ENCODE results near the gene LMAN1. TPM values are rescaled to one million over a fixed set of nuclear protein-coding genes. Genes with fewer than 3 reads are reported as not detected.

Gene LMAN1
- total RNA-seq, 1 experiment from 2014 or later = 65.7 TPM

DNA sequence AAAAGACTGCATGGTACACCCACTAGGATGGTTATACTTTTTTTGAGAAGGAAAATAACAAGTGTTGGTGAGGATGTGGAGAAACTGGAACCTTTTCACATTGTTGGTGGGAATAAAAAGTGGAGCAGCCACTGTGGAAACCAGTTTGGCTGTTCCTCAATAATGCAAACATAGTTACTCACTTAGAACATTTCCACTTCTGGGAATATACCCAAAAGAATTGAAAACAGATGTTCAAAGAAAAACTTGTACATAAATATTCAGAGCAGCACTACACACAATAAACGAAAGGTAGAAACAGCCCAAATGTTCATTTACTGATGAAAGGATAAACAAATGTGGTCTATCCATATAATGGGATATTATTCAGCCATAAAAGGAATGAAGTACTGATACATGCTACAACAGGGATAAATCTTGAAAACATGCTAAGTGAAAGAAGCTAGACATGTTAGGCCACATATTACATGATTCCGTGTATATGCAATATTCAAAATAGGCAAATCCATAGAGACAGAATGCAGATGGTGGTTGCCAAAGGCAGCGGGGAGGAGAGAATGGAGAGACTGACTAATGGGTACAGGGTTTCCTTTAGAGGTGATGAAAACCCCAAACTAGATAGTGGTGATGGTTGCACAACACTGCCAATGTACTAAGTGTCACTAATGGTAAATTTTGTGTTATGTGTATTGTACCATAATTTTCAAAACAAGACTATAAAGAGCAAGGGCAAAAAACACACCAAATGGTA is 20.9 kb upstream of the LMAN1 start:
- Histone ChIP-seq H3K36me3 (replicated peaks; ENCODE audit: control insufficient read depth, insufficient read depth, low read length) (no peaks in the 10 kb centered on the region), H3K4me3 (ENCODE audit: insufficient read depth, low read depth, low read length) (no peak overlapping the region), H3K27me3 (ENCODE audit: control insufficient read depth, insufficient read depth, low read length) (peaks cover 59% of the 10 kb centered on the region; the same call in 1 of the 2 replicates)
- no peak for DNase-seq

- peaks cover 48% of the 10 kb centered on the region; the same call in 1 of the 2 replicates for H3K27me3 ChIP-seq (ENCODE audit: control insufficient read depth, insufficient read depth, low read length)
- H3K4me3 ChIP-seq (ENCODE audit: insufficient read depth, low read depth, low read length) = no peak overlapping the region
- DNase-seq = no peak
- no peaks in the 10 kb centered on the region for H3K36me3 ChIP-seq (replicated peaks; ENCODE audit: control insufficient read depth, insufficient read depth, low read length)
Observed at GRCh38 chr18:59377613-59378337, 18.7 kb upstream of the LMAN1 start.

- Histone ChIP-seq H3K36me3 (replicated peaks; ENCODE audit: control insufficient read depth, insufficient read depth, low read length) (no peaks in the 10 kb centered on the region), H3K4me3 (ENCODE audit: insufficient read depth, low read depth, low read length) (no peak overlapping the region), H3K27me3 (ENCODE audit: control insufficient read depth, insufficient read depth, low read length) (peaks cover 51% of the 10 kb centered on the region; the same call in 1 of the 2 replicates)
- DNase-seq = no peak
Observed at GRCh38 chr18:59376351-59376935, 17.4 kb upstream of the LMAN1 start.

- Histone ChIP-seq H3K4me3 (ENCODE audit: insufficient read depth, low read depth, low read length) (no peak overlapping the region), H3K27me3 (ENCODE audit: control insufficient read depth, insufficient read depth, low read length) (peaks cover 36% of the 10 kb centered on the region; the same call in 1 of the 2 replicates), H3K36me3 (replicated peaks; ENCODE audit: control insufficient read depth, insufficient read depth, low read length) (no peaks in the 10 kb centered on the region)
- no peak for DNase-seq
Observed at GRCh38 chr18:59374128-59374527, 15.1 kb upstream of the LMAN1 start.

DNA sequence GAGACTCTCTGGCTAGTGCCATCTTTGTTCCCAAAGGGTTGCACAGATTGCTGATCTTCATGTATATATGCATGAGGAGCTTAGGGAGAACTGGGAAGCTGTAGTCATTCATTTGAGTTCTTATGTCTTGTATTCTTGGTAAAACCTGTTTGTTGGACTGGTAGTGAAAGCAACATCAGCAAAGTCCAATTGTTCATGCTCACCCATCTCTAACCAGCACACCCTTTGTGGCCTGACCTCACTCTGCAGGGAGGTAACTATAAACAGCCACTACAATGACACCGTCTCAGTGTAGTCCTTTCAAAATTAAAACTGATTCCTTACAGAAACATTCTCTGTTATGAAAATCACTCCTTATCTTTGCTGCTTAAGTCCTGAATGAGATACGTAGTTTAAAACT is 13.9 kb upstream of the LMAN1 start:
- no peak for DNase-seq
- peaks cover 28% of the 10 kb centered on the region; the same call in 1 of the 2 replicates for H3K27me3 ChIP-seq (ENCODE audit: control insufficient read depth, insufficient read depth, low read length)
- no peaks in the 10 kb centered on the region for H3K36me3 ChIP-seq (replicated peaks; ENCODE audit: control insufficient read depth, insufficient read depth, low read length)

DNA sequence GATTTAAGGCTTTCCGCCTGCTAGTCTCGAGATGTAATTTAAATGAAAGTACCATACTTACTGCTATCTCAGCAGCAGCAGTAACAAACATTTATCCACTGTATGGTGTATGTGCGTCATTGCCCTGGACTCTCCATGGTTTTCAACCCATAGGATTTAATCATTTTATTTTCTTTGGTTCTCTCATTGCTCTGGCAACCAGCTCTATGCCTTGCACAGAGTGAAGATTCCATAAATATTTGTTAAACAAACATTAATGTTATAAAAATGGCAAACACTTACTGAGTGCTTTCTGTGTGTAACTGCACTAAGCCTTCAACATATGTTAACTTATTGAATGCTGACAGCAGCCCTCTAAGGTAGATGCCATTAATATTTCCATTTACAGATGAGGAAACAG is 1.3 kb upstream of the LMAN1 start:
- Histone ChIP-seq H3K27me3 (ENCODE audit: control insufficient read depth, insufficient read depth, low read length) (peaks cover 36% of the 10 kb centered on the region), H3K4me3 (ENCODE audit: insufficient read depth, low read depth, low read length) (no peak overlapping the region), H3K36me3 (replicated peaks; ENCODE audit: control insufficient read depth, insufficient read depth, low read length) (peaks cover under 1% of the 10 kb centered on the region)
- no peak for DNase-seq

More for the DNA sequence above, 13.9 kb upstream of the LMAN1 start:
- no peak overlapping the region for H3K4me3 ChIP-seq (ENCODE audit: insufficient read depth, low read depth, low read length)

- no peak for DNase-seq
- peaks cover 9% of the 10 kb centered on the region for H3K36me3 ChIP-seq (replicated peaks; ENCODE audit: control insufficient read depth, insufficient read depth, low read length)
- H3K27me3 ChIP-seq (ENCODE audit: control insufficient read depth, insufficient read depth, low read length) = peaks cover 34% of the 10 kb centered on the region
Observed at GRCh38 chr18:59359576-59359952, 499 bp upstream of the LMAN1 start.

GRCh38 chr18:59358414-59358711 is 702 bp downstream of the LMAN1 start:
- H3K36me3 ChIP-seq (replicated peaks; ENCODE audit: control insufficient read depth, insufficient read depth, low read length) = peaks cover 17% of the 10 kb centered on the region
- peak overlapping the region; percentile 100 for H3K4me3 ChIP-seq (ENCODE audit: insufficient read depth, low read depth, low read length)
- H3K27me3 ChIP-seq (ENCODE audit: control insufficient read depth, insufficient read depth, low read length) = peaks cover 32% of the 10 kb centered on the region
- DNase-seq = no peak

More at GRCh38 chr18:59359576-59359952, 499 bp upstream of the LMAN1 start:
- H3K4me3 ChIP-seq (ENCODE audit: insufficient read depth, low read depth, low read length) = peak overlapping the region; percentile 41

- Histone ChIP-seq H3K4me3 (ENCODE audit: insufficient read depth, low read depth, low read length) (peak overlapping the region; percentile 100), H3K36me3 (replicated peaks; ENCODE audit: control insufficient read depth, insufficient read depth, low read length) (peaks cover 19% of the 10 kb centered on the region), H3K27me3 (ENCODE audit: control insufficient read depth, insufficient read depth, low read length) (peaks cover 28% of the 10 kb centered on the region)
- DNase-seq = no peak
Observed at GRCh38 chr18:59357928-59358327, 1.1 kb downstream of the LMAN1 start.

- H3K36me3 ChIP-seq (replicated peaks; ENCODE audit: control insufficient read depth, insufficient read depth, low read length) = peaks cover 37% of the 10 kb centered on the region
- no peak overlapping the region for H3K4me3 ChIP-seq (ENCODE audit: insufficient read depth, low read depth, low read length)
Observed at GRCh38 chr18:59354731-59355130, 4.3 kb downstream of the LMAN1 start.

GRCh38 chr18:59353079-59353680 is 5.9 kb downstream of the LMAN1 start:
- H3K27me3 ChIP-seq (ENCODE audit: control insufficient read depth, insufficient read depth, low read length) = no peaks in the 10 kb centered on the region
- no peak for DNase-seq
- H3K36me3 ChIP-seq (replicated peaks; ENCODE audit: control insufficient read depth, insufficient read depth, low read length) = peaks cover 41% of the 10 kb centered on the region
- no peak overlapping the region for H3K4me3 ChIP-seq (ENCODE audit: insufficient read depth, low read depth, low read length)

More at GRCh38 chr18:59354731-59355130, 4.3 kb downstream of the LMAN1 start:
- no peak for DNase-seq
- H3K27me3 ChIP-seq (ENCODE audit: control insufficient read depth, insufficient read depth, low read length) = peaks cover 5% of the 10 kb centered on the region

GRCh38 chr18:59352250-59352855 is 6.7 kb downstream of the LMAN1 start:
- Histone ChIP-seq H3K4me3 (ENCODE audit: insufficient read depth, low read depth, low read length) (no peak overlapping the region), H3K36me3 (replicated peaks; ENCODE audit: control insufficient read depth, insufficient read depth, low read length) (peaks cover 41% of the 10 kb centered on the region), H3K27me3 (ENCODE audit: control insufficient read depth, insufficient read depth, low read length) (no peaks in the 10 kb centered on the region)
- DNase-seq = no peak

DNA sequence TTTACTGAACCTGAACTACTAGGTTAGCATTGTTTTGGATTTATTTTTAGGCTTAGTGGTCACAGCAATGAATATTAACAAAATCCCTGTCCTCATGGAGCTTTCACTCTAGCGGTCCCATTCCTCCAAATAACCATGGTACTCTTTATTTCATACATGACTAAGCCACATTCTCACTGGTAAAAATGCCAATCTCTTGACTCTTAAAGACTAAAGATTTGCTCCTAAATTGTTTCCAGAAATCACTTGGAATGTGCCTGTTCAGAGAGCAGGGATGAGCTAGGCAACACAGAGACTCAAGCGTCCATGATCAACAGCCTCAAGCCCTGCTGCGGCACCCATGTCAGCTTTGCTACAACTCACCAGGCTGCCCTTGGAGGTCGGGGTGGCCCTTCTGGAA is 13.5 kb downstream of the LMAN1 start:
- no peak for DNase-seq
- H3K36me3 ChIP-seq (replicated peaks; ENCODE audit: control insufficient read depth, insufficient read depth, low read length) = peaks cover 16% of the 10 kb centered on the region
- H3K4me3 ChIP-seq (ENCODE audit: insufficient read depth, low read depth, low read length) = no peak overlapping the region
- H3K27me3 ChIP-seq (ENCODE audit: control insufficient read depth, insufficient read depth, low read length) = no peaks in the 10 kb centered on the region

GRCh38 chr18:59344996-59345395 is 14.1 kb downstream of the LMAN1 start:
- no peak overlapping the region for H3K4me3 ChIP-seq (ENCODE audit: insufficient read depth, low read depth, low read length)
- H3K27me3 ChIP-seq (ENCODE audit: control insufficient read depth, insufficient read depth, low read length) = no peaks in the 10 kb centered on the region
- H3K36me3 ChIP-seq (replicated peaks; ENCODE audit: control insufficient read depth, insufficient read depth, low read length) = peaks cover 16% of the 10 kb centered on the region
- no peak for DNase-seq
